Spleen (tissue), 11 donors: ENCODE data around the gene FAM50A. TPM values are rescaled to one million over a fixed set of nuclear protein-coding genes. Genes with fewer than 3 reads are reported as not detected.

Source experiments
- DNase-seq: peaks from one replicate; pipeline ENCODE4 v3.0.0-alpha.2; 2020
- H3K27ac ChIP-seq, 8 donors: fragments of 200-600 bp; sonication (generic) in 7 of 8; 1 replicate in 4 of 8; 2 replicates in 4 of 8; pipeline versions ENCODE4 v1.5.0 to v1.8.0; 2016 to 2021; ENCODE audit warnings: inconsistent platforms in 4 of 8, mild to moderate bottlenecking in 4 of 8, moderate library complexity in 1 of 8
- H3K27me3 ChIP-seq, 7 donors: fragments of 200-600 bp; sonication (generic) in 6 of 7; replicated peaks in 1 of 7; 1 replicate in 4 of 7; 2 replicates in 3 of 7; pipeline versions ENCODE4 v1.5.0 to v1.8.0; 2016 to 2021; ENCODE audit warnings: inconsistent platforms in 3 of 7, mild to moderate bottlenecking in 1 of 7
- H3K36me3 ChIP-seq, 6 donors: fragments of 200-600 bp; sonication (generic) in 5 of 6; 1 replicate in 4 of 6; 2 replicates in 2 of 6; pipeline versions ENCODE4 v1.5.0 to v1.8.0; 2016 to 2021; ENCODE audit warnings: inconsistent platforms in 2 of 6
- H3K4me1 ChIP-seq, 6 donors: fragments of 200-600 bp; sonication (generic) in 5 of 6; 1 replicate in 3 of 6; 2 replicates in 3 of 6; pipeline versions ENCODE4 v1.5.0 to v1.8.0; 2016 to 2021; ENCODE audit warnings: inconsistent platforms in 3 of 6
- H3K4me3 ChIP-seq, 8 donors: fragments of 200-600 bp; sonication (generic) in 7 of 8; 1 replicate in 4 of 8; 2 replicates in 4 of 8; pipeline versions ENCODE4 v1.5.0 to v1.8.0; 2016 to 2021; ENCODE audit warnings: inconsistent platforms in 4 of 8, mild to moderate bottlenecking in 4 of 8, moderate library complexity in 2 of 8
- H3K9me3 ChIP-seq, 8 donors: fragments of 200-600 bp; sonication (generic) in 7 of 8; 1 replicate in 4 of 8; 2 replicates in 4 of 8; pipeline versions ENCODE4 v1.5.0 to v1.8.0; 2016 to 2021; ENCODE audit warnings: inconsistent platforms in 4 of 8
- CTCF ChIP-seq, 11 experiments: fragments of 200-600 bp in 7 of 11; fragments of 450-650 bp in 4 of 11; sonication (generic) in 4 of 11; IDR thresholded peaks in 8 of 11; conservative IDR thresholded peaks in 3 of 11; 1 replicate in 7 of 11; 2 replicates in 4 of 11; pipeline versions ENCODE4 v1.4.0 to v1.8.0; 2016 to 2021; ENCODE audit warnings: antibody characterized with exemption in 11 of 11, inconsistent platforms in 4 of 11, mild to moderate bottlenecking in 1 of 11
- POLR2A ChIP-seq, 3 donors: fragments of 450-650 bp; IDR thresholded peaks; one replicate each; pipeline ENCODE4 v1.5.1; 2017; ENCODE audit warnings: antibody characterized with exemption in 3 of 3, mild to moderate bottlenecking in 1 of 3
- POLR2AphosphoS5 ChIP-seq, 3 donors: sonication (generic); formaldehyde crosslinking; IDR thresholded peaks; one replicate each; pipeline ENCODE4 v1.5.1; 2017; ENCODE audit warnings: antibody characterized with exemption in 3 of 3
- WGBS, 5 donors: extraction: QIAGEN DNeasy Blood & Tissue Kit in 3 of 5; methylation state at CpG; one replicate each; pipeline versions ENCODE4 v1.1.5 to v1.1.7; 2013 to 2018; 5-methylcytosine and 5-hydroxymethylcytosine counted together
- intact Hi-C: fragments of 100-400 bp; cut with DNase I; formaldehyde crosslinking; loops from one replicate; pipeline ENCODE4 v1.15.0; 2023; ENCODE audit warnings: low total_unique reads
- polyA plus RNA-seq, 3 donors: library from polyadenylated mRNA; stranded (reverse); fragments of 200-250 nt; gene quantifications; one replicate each; pipeline ENCODE4 v1.2.1, GENCODE V29; 2013
- total RNA-seq, 7 donors: library from RNA; depleted of rRNA in 3 of 7; stranded (reverse); fragments of >200 nt in 3 of 7; fragmentation: NEBNext Ultra II Directional in 4 of 7; extraction: Animal tissue kit (Norgen Biotek cat#: 25700) in 4 of 7; gene quantifications; one replicate each; pipeline versions ENCODE4 v1.1.0 to v1.2.1, GENCODE V29; 2016 to 2021
- donor health status: healthy with polysubstance abuse.
- donor health status: DM: no; HTN: no; CAD: no; lungs with moderate emphysema.
- donor health status: DM: no; HTN: no; CAD: no.
- donor health status: Bipolar disorder and iron deficiency.
- donor health status: healthy.
- donor health status: DM: no; HTN: no; CAD: no.
- donor health status: DM: yes; HTN: yes; CAD: no.

Gene FAM50A
- total and polyA plus RNA-seq, 10 donors: 30.3 to 123 (median 47.9) TPM

DNA sequence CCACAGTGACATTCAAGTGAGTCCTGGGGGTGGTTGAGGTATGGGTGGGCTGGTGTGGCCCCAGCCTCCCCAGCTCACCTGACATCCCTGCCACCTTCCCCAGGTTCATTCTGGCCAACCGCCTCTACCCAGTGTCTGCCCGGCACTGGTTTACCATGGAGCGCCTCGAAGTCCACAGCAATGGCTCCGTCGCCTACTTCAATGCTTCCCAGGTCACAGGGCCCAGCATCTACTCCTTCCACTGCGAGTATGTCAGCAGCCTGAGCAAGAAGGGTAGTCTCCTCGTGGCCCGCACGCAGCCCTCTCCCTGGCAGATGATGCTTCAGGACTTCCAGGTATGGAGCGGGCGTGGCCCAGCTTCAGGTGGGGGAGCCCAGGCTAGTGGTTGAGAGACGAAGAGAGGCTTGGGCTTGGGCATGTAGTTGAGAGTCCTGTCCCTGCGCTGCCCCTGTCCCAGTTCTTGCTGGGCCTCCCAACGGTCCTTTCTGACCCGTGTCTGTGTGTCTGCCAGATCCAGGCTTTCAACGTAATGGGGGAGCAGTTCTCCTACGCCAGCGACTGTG, 8.7 kb upstream of the FAM50A start:
- 88 to 96% (median 94%) methylated on average over 7 to 19 of the region's 19 CpGs for WGBS, 5 donors
- peak; percentile 72 for DNase-seq
- Histone ChIP-seq H3K27ac (no peak overlapping the region), H3K27me3 (no peaks in the 10 kb centered on the region), H3K9me3 (no peaks in the 10 kb centered on the region), H3K4me3 (no peak overlapping the region), H3K4me1 (peaks cover 4 to 58% (median 29%) of the 10 kb centered on the region in 6 donors), H3K36me3 (peaks cover 0 to 65% (median 16%) of the 10 kb centered on the region in 6 donors)
- intact Hi-C loops: no loop called here
- no peak for TF ChIP-seq POLR2A (IDR thresholded peaks at IDR 0.05)
- TF ChIP-seq POLR2AphosphoS5 (IDR thresholded peaks at IDR 0.05): peak in 1 of 3 donors; percentile 31
- no peak for TF ChIP-seq CTCF (IDR thresholded peaks at IDR 0.05 in 8 of 11, conservative IDR thresholded peaks at IDR 0.05 in 3 of 11)

DNA sequence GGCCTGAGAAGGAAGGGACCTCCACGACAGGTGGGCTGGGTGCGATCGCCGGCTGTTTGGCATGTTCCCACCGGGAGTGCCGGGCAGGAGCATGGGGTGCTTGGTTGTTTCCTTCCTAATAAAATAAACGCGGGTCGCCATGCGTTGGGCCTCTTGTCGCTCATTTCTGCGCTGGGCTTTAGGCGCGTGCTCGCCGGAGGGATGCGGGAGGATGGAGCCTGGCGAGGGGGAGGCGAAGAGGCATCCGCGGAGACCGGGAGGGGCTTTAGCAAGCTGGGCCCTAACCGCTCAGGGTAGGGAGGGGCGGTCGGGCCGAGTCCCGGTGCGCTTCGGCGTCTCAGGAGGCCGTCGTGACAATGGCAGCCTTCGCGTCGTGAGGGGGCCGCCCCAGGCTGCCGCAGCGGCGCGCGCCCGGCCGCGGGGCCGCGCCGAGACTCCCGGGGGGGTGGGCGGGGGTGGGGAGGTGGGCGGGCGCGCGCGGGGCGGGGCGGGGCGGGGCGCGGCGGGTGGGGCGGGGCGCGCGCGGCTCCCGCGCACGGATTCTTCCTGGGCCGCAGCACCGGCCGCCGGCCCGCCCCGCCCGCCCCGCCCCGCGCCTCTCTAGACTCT, 7.5 kb upstream of the FAM50A start:
- peaks cover 4 to 55% (median 21%) of the 10 kb centered on the region in 6 donors for H3K4me1 ChIP-seq
- H3K27ac ChIP-seq: peak overlapping the region; percentile 60 to 95 (median 90)
- intact Hi-C loops: no loop called here
- H3K27me3 ChIP-seq: no peaks in the 10 kb centered on the region
- TF ChIP-seq CTCF (IDR thresholded peaks at IDR 0.05 in 8 of 11, conservative IDR thresholded peaks at IDR 0.05 in 3 of 11): no peak
- peak in 2 of 3 donors; percentile 22 to 62 for TF ChIP-seq POLR2AphosphoS5 (IDR thresholded peaks at IDR 0.05)
- TF ChIP-seq POLR2A (IDR thresholded peaks at IDR 0.05): no peak
- H3K9me3 ChIP-seq: no peaks in the 10 kb centered on the region
- 7 to 63% (median 20%) methylated on average over 1 to 56 of the region's 78 CpGs for WGBS, 5 donors
- peak overlapping the region in 7 of 8 donors; percentile 61 to 93 (median 78) for H3K4me3 ChIP-seq
- H3K36me3 ChIP-seq: peaks cover 0 to 77% (median 22%) of the 10 kb centered on the region in 6 donors
- peak; percentile 90 for DNase-seq

DNA sequence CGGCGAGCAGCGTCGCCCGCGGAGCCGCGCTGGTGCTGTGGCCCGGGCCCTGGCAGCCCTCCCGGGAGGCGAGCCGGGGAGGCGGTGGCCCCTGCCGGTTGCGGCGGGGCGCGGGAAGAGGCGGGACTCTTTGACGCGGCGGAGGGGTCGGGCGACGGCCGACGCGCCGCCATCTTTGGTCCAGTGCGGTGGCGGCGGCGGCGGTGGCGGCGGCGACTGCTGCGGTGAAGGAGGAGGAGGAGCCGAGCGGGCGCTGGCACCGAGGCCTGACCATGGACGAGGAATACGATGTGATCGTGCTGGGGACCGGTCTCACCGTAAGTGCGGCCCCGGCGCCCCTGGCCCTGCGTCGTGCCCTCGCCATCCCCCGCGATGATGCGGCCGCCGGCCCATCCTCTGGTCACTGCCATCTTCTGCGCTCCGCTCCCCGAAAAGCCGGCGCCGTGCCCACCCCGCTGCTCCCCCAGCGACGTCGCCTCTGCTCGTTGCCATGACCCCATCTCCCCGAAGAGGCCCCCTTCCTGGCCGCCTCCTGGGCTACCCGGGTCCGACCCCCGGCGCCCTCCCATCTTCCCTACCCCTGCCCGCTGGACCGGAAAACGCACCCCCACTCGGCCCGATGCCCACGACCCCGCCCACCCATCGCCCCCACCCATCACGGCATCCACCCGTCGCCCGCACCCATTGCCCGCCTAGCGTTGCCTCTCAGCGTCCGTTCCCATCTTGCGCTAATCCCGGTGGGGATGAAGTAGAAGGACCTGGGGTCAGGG, 6.8 kb upstream of the FAM50A start, which contains the start of gene GDI1:
TSS of gene GDI1 (plus strand) at position 172 of the 770 bp plus-strand sequence. CDS start at position 273, 101 bp downstream.
- intact Hi-C loops: no loop called here
- Histone ChIP-seq H3K9me3 (no peaks in the 10 kb centered on the region), H3K27me3 (no peaks in the 10 kb centered on the region), H3K4me1 (peaks cover 4 to 55% (median 17%) of the 10 kb centered on the region in 6 donors), H3K27ac (peak within 1 kb of the TSS; percentile 60 to 95 (median 90)), H3K4me3 (peak within 1 kb of the TSS; percentile 61 to 93 (median 76)), H3K36me3 (peaks cover 0 to 77% (median 25%) of the 10 kb centered on the region in 6 donors)
- TF ChIP-seq POLR2AphosphoS5 (IDR thresholded peaks at IDR 0.05) (peak; percentile 80 to 84 (median 81)), POLR2A (IDR thresholded peaks at IDR 0.05) (peak in 1 of 3 donors; percentile 23), CTCF (IDR thresholded peaks at IDR 0.05 in 8 of 11, conservative IDR thresholded peaks at IDR 0.05 in 3 of 11) (no peak)
- 0 to 58% (median 1%) methylated on average over 8 to 93 of the region's 93 CpGs for WGBS, 5 donors
- peak; percentile 89 for DNase-seq
